ENCODE data around the gene RSPH6A.

Gene RSPH6A

GRCh38 chr19:45780146-45780447 is 35.0 kb downstream of the RSPH6A start:
- DNase-seq (ENCODE audit: low read depth), result no peak

- DNase-seq (ENCODE audit: low read depth), result no peak
Measured at GRCh38 chr19:45779231-45780145, 35.6 kb downstream of the RSPH6A start.

- no peak for DNase-seq (ENCODE audit: low read depth)
Measured at GRCh38 chr19:45778010-45778661, 37.0 kb downstream of the RSPH6A start.

- no peak for DNase-seq (ENCODE audit: low read depth)
Measured at GRCh38 chr19:45777395-45777961, 37.6 kb downstream of the RSPH6A start.

GRCh38 chr19:45774765-45775164 is 40.3 kb downstream of the RSPH6A start:
- no peak for DNase-seq (ENCODE audit: low read depth)

- no peak for DNase-seq (ENCODE audit: low read depth)
Measured at GRCh38 chr19:45773384-45773783, 41.7 kb downstream of the RSPH6A start.

GRCh38 chr19:45772912-45773311 is 42.2 kb downstream of the RSPH6A start:
- DNase-seq (ENCODE audit: low read depth), result no peak

- no peak for DNase-seq (ENCODE audit: low read depth)
Measured at GRCh38 chr19:45772130-45772840, 42.8 kb downstream of the RSPH6A start.

GRCh38 chr19:45771311-45771933 is 43.7 kb downstream of the RSPH6A start:
- DNase-seq (ENCODE audit: low read depth), result no peak

GRCh38 chr19:45770192-45771101 is 44.7 kb downstream of the RSPH6A start:
- peak; percentile 85 for DNase-seq (ENCODE audit: low read depth)

GRCh38 chr19:45769821-45770191 is 45.3 kb downstream of the RSPH6A start:
- no peak for DNase-seq (ENCODE audit: low read depth)

GRCh38 chr19:45768984-45769782 is 45.9 kb downstream of the RSPH6A start, which contains the start of gene SIX5:
SIX5 (minus strand) TSS chr19:45769252; CDS start chr19:45768844, 408 bp downstream.
- DNase-seq (ENCODE audit: low read depth), result peak; percentile 76

- no peak for DNase-seq (ENCODE audit: low read depth)
Measured at GRCh38 chr19:45768655-45768983, 46.5 kb downstream of the RSPH6A start.

GRCh38 chr19:45767881-45768654 is 47.0 kb downstream of the RSPH6A start:
- DNase-seq (ENCODE audit: low read depth), result no peak

- DNase-seq (ENCODE audit: low read depth), result peak; percentile 41
Measured at GRCh38 chr19:45767410-45767880, 47.7 kb downstream of the RSPH6A start.

- no peak for DNase-seq (ENCODE audit: low read depth)
Measured at GRCh38 chr19:45766869-45767346, 48.2 kb downstream of the RSPH6A start.

GRCh38 chr19:45766296-45766868 is 48.7 kb downstream of the RSPH6A start:
- no peak for DNase-seq (ENCODE audit: low read depth)

- no peak for DNase-seq (ENCODE audit: low read depth)
Measured at GRCh38 chr19:45765702-45766295, 49.3 kb downstream of the RSPH6A start.

Measured in GM04503 (cell line).